CD1c-positive myeloid dendritic cell (primary cell): ENCODE measurements around the gene ABCA3.
"Not testable (repeated sequence)": the region's sequence is repeated elsewhere in the genome, so short reads cannot be mapped to it uniquely, and the experiment has no call there.

Experiments
- DNase-seq: peaks from one replicate; pipeline ENCODE4 v3.0.0-alpha.2; 2016; ENCODE audit errors: extremely low spot score

Gene ABCA3

GRCh38 chr16:2256531-2257140, 83.9 kb downstream of the ABCA3 start:
- DNase-seq, result no peak

- DNase-seq, result no peak
Measured at GRCh38 chr16:2253293-2253692, 87.2 kb downstream of the ABCA3 start.

DNA sequence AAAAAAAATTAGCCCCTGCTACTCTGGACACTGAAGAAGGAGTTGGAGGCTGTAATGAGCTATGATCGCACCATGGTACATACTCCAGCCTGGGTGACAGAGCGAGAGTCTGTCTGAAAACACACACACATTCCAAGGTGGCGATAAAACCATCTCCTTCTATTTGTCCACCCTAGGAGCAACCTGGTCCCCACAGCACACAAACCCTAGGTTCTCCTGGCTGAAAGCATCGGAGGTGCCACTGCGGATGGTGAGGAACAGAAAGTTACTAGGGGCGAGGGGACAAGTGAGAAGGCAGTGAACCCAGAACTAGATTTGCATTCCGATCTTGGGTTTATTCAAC, 87.8 kb downstream of the ABCA3 start:
- no peak for DNase-seq

GRCh38 chr16:2251296-2252111, 89.0 kb downstream of the ABCA3 start, which contains the start of gene ECI1:
TSS of gene ECI1 (minus strand) at chr16:2251587. CDS start at chr16:2251566, 21 bp downstream.
- DNase-seq, result peak; percentile 96

- peak; percentile 29 for DNase-seq
Measured at GRCh38 chr16:2250652-2251295, 89.8 kb downstream of the ABCA3 start.

- DNase-seq, result no peak
Measured at GRCh38 chr16:2246301-2246885, 94.1 kb downstream of the ABCA3 start.

DNA sequence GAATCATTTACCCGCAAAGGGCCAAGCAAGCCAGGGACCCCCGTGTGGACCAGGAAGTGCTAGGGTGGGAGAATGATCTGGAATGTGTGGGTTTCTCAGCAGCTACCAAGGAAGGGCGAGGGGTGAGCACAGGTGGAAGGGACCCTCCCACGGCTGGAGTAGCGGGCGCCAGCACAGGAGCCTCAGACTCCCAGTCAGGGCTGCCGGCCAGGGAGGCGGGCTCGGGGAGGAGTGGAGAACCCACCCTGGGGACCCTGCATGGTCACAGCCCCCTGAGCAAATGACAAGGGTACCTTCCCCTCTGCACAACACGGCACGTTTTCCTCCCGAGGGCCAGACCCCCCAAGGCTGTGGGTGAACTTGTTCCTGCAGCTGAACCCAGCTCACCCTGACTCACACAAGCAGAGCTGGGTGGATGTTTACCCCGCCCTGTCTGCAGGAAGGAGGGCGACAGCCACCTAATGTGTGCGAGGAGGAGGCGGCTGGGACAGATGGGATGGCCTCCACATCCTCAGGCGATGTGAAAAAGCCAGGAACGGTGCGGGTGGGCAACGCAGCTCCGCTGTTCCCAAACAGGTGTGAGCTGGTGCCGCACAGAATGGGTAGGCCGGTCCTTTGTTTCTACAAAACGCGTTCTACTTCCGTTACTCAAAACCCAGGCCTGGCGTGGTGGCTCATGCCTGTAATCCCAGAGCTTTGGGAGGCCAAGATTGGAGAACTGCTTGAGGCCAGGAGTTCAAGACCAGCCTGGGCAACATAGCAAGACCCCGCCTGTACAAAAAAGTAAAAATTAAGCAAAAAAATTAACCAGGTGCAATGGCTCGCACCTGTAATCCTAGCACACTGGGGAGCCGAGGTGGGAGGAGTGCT, 95.4 kb downstream of the ABCA3 start:
- no peak for DNase-seq

- DNase-seq, result no peak
Measured at GRCh38 chr16:2244301-2244700, 96.2 kb downstream of the ABCA3 start.

- no peak for DNase-seq
Measured at GRCh38 chr16:2243781-2244180, 96.7 kb downstream of the ABCA3 start.

GRCh38 chr16:2243031-2243528, 97.4 kb downstream of the ABCA3 start:
- no peak for DNase-seq

DNA sequence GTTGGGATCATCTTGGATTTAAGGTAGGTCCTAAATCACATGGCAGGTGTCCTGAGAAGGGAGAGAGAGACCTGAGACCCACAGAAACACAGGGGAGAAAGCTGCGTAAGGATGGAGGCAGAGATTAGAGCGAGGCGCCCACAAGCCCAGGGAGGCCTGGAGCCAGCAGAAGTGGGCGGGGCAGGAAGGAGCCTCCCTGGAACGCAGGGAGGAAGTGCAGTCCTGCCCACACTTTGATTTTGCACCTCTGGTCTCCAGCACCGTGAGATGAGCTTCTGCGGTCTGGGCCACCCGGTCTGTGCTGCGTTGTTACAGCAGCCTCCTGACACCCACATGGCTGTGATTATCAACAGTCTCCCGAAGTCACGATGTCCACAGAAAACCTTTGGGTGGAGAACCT, 97.9 kb downstream of the ABCA3 start:
- peak; percentile 43 for DNase-seq

DNA sequence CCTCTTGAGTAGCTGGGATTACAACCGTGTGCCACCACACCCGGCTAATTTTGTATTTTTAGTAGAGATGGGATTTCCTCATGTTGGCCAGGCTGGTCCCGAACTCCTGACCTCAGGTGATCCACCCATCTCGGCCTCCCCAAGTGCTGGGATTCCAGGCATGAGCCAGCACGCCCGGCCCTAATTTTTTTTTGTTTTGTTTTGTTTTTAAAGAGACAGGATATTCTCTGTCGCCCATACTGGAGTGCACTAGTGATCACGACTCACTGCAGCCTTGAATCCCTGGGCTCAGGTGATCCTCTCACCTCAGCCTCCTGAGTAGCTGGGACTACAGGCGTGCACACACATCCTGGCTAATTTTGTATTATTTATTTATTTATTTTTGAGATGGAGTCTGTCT, 100.2 kb downstream of the ABCA3 start:
- not testable (repeated sequence) for DNase-seq

- no peak for DNase-seq
Measured at GRCh38 chr16:2238838-2239675, 101.5 kb downstream of the ABCA3 start.

DNA sequence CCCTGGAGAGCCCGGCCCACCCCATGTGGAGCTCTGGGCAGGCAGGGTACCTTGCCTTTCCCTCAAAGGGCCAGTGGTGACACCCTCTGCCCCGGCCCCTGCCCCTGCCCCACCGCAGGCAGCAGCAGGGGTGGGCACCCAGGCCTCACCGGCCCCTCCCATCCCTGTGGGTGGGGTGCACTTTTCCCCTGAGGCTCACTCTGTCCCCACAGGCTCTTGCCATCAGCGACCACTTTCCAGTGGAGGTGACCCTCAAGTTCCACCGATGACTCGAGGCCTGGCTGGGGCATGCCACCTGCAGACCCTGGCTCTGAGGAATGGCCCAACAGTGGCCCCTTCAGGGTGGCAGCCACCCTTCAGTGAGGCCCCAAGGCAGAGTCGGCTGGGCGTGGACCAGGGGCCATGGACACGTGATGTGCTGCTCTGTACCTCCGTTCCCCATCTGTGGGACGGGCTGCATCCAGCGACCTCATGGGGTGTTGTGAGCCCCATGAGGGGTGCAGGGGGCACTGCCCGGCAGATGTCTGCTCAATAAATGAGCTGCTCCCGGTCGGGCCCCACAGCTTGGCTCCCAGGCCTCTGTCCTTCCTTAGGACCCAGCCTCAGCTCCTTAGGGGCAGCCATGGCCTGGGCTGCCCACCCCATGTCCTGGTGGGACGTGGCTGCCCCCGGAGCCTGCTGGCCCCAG, 102.2 kb downstream of the ABCA3 start:
- DNase-seq, result no peak

GRCh38 chr16:2237493-2238149, 102.9 kb downstream of the ABCA3 start:
- DNase-seq, result no peak

DNA sequence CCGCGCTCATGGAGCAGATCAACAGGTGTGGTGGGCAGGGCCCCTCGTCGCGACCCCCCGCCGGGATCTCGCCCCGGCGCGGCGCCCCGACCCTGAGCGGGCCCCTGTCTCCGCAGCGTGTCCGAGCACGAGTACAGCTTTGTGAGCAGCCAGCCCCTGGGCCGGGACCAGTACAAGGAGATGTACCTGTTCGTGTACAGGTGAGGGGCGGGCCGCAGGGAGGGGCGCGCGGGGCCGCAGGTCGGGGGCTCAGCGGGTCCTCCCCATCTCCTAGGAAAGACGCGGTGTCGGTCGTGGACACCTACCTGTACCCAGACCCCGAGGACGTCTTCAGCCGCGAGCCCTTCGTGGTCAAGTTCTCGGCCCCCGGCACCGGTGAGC, 103.4 kb downstream of the ABCA3 start:
- no peak for DNase-seq

GRCh38 chr16:2236337-2237101, 104.0 kb downstream of the ABCA3 start, which contains the start of gene DNASE1L2:
TSS of gene DNASE1L2 (plus strand) at chr16:2236444. CDS start at chr16:2236817, 373 bp downstream.
- peak; percentile 46 for DNase-seq

GRCh38 chr16:2235695-2236336, 104.7 kb downstream of the ABCA3 start:
- DNase-seq, result no peak
